ENCODE data around the gene DDN. TPM values are rescaled to one million over a fixed set of nuclear protein-coding genes. Genes with fewer than 3 reads are reported as not detected.

Gene DDN
- total and polyA plus RNA-seq, 10 of the 15 experiments (the other 5 are each of a cell fraction or from before 2014, with no cell fraction given): 0.10 to 13.4 (median 3.7) TPM

- no peak for TF ChIP-seq REST (IDR thresholded peaks at IDR 0.05; ENCODE audit: low read depth, low read length)
- TF ChIP-seq E2F4 (IDR thresholded peaks at IDR 0.05; ENCODE audit: low read depth, low read length): no peak
- TF ChIP-seq NR2C2 (IDR thresholded peaks at IDR 0.05; ENCODE audit: borderline replicate concordance, control insufficient read depth, insufficient read length, low read depth): no peak
These were observed 45.5 kb upstream of the DDN start (continued) for GRCh38 chr12:49044660-49045059.

DNA sequence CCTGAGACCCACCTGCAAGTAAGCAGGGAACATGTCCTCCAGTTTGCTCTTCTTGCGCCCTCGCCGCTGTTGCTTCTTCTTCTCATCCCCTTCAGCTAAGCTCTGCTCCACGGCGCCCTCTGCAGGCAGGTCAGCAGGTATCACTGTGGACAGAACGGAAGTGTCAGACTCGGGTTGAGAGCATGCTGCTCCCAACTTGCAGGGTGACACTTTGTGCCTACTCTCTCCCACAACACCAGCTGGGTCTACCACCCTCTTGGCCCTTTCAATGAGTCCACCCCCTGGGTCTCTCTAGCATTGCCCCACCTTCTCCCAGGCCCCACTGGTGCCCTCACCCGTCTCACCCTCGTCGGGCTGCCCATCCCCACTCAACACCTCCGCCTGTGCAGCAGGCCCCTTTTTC lies 44.7 kb upstream of the DDN start:
- FAIRE-seq: no peak
- Histone ChIP-seq H3K36me3 (ENCODE audit: control insufficient read depth in 2 of 2, insufficient read depth in 2 of 2, low read length in 1 of 2) (peaks cover 37 to 67% of the 10 kb centered on the region in 2 experiments), H3K9ac (ENCODE audit: control insufficient read depth, insufficient read depth, low read length) (no peak overlapping the region), H4K20me1 (ENCODE audit: control insufficient read depth, insufficient read depth) (no peaks in the 10 kb centered on the region), H2AFZ (ENCODE audit: control insufficient read depth, low read depth, low read length) (no peak overlapping the region), H3K4me1 (ENCODE audit: control insufficient read depth, insufficient read depth, low read length) (no peaks in the 10 kb centered on the region), H3K79me2 (ENCODE audit: control insufficient read depth, insufficient read depth, low read length) (no peaks in the 10 kb centered on the region), H3K4me2 (ENCODE audit: control insufficient read depth, insufficient read depth) (no peak overlapping the region), H3K4me3 (no peak overlapping the region), H3K27me3 (replicated peaks in 1 of 2; ENCODE audit: control insufficient read depth in 2 of 2, insufficient read depth in 2 of 2, low read length in 1 of 2) (no peaks in the 10 kb centered on the region), H3K9me3 (replicated peaks; ENCODE audit: control insufficient read depth, insufficient read depth, low read length) (no peaks in the 10 kb centered on the region), H3K27ac (ENCODE audit: control insufficient read depth, insufficient read depth) (no peak overlapping the region)
- POLR2A ChIA-PET: no interaction called here
- ATAC-seq: peak; percentile 87
- in situ Hi-C loops (cut with MboI) (no loop called here), intact Hi-C loops (cut with micrococcal nuclease; ENCODE audit: unreplicated experiment) (no loop called here)
- no TSS peak for BruUV-seq (replicated peaks)
- peak; percentile 60 to 82 (median 77) for TF ChIP-seq CTCF (IDR thresholded peaks at IDR 0.05 in 2 of 3, conservative IDR thresholded peaks at IDR 0.05 in 1 of 3; ENCODE audit: control insufficient read depth in 2 of 3, extremely low read depth in 1 of 3, insufficient read depth in 1 of 3, low read depth in 3 of 3, low read length in 3 of 3)
- TF ChIP-seq RAD21 (IDR thresholded peaks at IDR 0.05; ENCODE audit: insufficient read depth, low read depth, low read length): peak; percentile 38
- TF ChIP-seq, protein P1, sequence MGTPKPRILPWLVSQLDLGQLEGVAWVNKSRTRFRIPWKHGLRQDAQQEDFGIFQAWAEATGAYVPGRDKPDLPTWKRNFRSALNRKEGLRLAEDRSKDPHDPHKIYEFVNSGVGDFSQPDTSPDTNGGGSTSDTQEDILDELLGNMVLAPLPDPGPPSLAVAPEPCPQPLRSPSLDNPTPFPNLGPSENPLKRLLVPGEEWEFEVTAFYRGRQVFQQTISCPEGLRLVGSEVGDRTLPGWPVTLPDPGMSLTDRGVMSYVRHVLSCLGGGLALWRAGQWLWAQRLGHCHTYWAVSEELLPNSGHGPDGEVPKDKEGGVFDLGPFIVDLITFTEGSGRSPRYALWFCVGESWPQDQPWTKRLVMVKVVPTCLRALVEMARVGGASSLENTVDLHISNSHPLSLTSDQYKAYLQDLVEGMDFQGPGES (IDR thresholded peaks at IDR 0.05): no peak
- TF ChIP-seq YY1 (IDR thresholded peaks at IDR 0.05; ENCODE audit: low read depth, low read length): 0 out of 2 replicates have a peak, but pooled peaks have one; percentile 42
- TF ChIP-seq MLLT1 (IDR thresholded peaks at IDR 0.05): 0 out of 2 replicates have a peak, but pooled peaks have one; percentile 20
- peak; percentile 35; the same call in 1 of the 2 replicates for TF ChIP-seq SMC3 (IDR thresholded peaks at IDR 0.05; ENCODE audit: borderline replicate concordance, low read length)
- RAD21 ChIA-PET (ENCODE audit: unreplicated experiment): interaction anchor here (1.0 to 2.7 kb wide), 2 partner anchors 24 to 47 kb away, joined by 3 to 14 read pairs; no protein-coding TSS in a partner anchor
- SMC1A ChIA-PET (ENCODE audit: uncharacterized antibody, unreplicated experiment): interaction anchor here (1.1 to 2.2 kb wide), 4 partner anchors 29 to 191 kb away, joined by 3 to 19 read pairs (median 4); no protein-coding TSS in a partner anchor
- WGBS (ENCODE audit: insufficient coverage, insufficient replicate concordance, low lambda C conversion rate, missing lambda C conversion rate): 56% methylated on average over 11 of the region's 11 CpGs
- no peak for DNase-seq (ENCODE audit: low read depth, low spot score)
- CTCF ChIA-PET: interaction anchor here (0.6 to 4.4 kb wide), 27 partner anchors 12 to 194 kb away, joined by 3 to 44 read pairs (median 4); partner anchors contain the start of genes DDN, FKBP11, PRKAG1 and RHEBL1

All from GM12878 (cell line).